ENCODE measurements around the gene EMX2.

Gene EMX2

GRCh38 chr10:117537436-117537903, 5.1 kb upstream of the EMX2 start:
- no peak overlapping the region for H3K4me2 ChIP-seq (ENCODE audit: low read depth, low read length, poor library complexity, severe bottlenecking)
- no peak overlapping the region for H3K4me3 ChIP-seq (ENCODE audit: insufficient read depth, low read length, poor library complexity, severe bottlenecking)
- H3K27me3 ChIP-seq (ENCODE audit: low read length) = no peaks in the 10 kb centered on the region

DNA sequence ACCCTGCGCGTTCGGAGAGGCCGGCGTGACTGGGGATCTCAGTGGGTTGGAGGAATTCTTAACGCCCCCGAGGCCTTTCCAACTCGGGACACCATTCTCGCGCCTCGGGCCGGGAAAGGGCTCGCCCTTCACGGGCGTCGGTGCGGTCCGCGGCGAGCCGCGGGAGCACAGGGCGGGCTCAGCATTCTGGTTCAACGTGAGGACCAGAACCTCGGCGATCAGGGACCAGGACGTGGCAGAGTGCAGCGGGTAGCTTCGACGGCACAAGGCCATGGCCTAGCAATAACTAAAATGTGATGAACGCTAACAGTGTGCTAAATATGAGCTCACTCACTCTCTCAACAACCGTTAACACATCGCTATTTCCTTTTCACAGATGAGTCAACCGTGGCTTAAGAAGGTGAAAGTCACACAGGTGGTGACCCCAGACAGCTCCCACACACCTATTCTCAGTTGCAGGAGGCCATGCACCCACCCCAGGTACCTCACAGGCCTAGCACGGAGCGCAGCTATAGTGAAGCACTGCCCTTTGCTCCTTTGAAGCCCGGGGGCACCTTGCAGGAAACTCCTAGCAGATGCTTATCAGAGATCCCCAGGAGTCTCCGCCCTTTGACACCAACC, 4.5 kb upstream of the EMX2 start:
- no peak overlapping the region for H3K4me3 ChIP-seq (ENCODE audit: insufficient read depth, low read length, poor library complexity, severe bottlenecking)
- no peak overlapping the region for H2AFZ ChIP-seq (ENCODE audit: low read depth, low read length, severe bottlenecking)
- H4K20me1 ChIP-seq (ENCODE audit: low read depth, low read length) = no peaks in the 10 kb centered on the region
- TF ChIP-seq EZH2phosphoT487 (conservative IDR thresholded peaks at IDR 0.05; ENCODE audit: low read length) = no peak
- TF ChIP-seq, protein P1, sequence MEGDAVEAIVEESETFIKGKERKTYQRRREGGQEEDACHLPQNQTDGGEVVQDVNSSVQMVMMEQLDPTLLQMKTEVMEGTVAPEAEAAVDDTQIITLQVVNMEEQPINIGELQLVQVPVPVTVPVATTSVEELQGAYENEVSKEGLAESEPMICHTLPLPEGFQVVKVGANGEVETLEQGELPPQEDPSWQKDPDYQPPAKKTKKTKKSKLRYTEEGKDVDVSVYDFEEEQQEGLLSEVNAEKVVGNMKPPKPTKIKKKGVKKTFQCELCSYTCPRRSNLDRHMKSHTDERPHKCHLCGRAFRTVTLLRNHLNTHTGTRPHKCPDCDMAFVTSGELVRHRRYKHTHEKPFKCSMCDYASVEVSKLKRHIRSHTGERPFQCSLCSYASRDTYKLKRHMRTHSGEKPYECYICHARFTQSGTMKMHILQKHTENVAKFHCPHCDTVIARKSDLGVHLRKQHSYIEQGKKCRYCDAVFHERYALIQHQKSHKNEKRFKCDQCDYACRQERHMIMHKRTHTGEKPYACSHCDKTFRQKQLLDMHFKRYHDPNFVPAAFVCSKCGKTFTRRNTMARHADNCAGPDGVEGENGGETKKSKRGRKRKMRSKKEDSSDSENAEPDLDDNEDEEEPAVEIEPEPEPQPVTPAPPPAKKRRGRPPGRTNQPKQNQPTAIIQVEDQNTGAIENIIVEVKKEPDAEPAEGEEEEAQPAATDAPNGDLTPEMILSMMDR (IDR thresholded peaks at IDR 0.05; ENCODE audit: insufficient read depth, low read length, poor library complexity, severe bottlenecking) = no peak
- no peaks in the 10 kb centered on the region for H3K79me2 ChIP-seq (ENCODE audit: insufficient read depth, low read length)
- H3K4me2 ChIP-seq (ENCODE audit: low read depth, low read length, poor library complexity, severe bottlenecking) = no peak overlapping the region
- no peaks in the 10 kb centered on the region for H3K27me3 ChIP-seq (ENCODE audit: low read length)
- no peaks in the 10 kb centered on the region for H3K9me3 ChIP-seq (ENCODE audit: insufficient read depth, low read length)
- no peaks in the 10 kb centered on the region for H3K36me3 ChIP-seq (ENCODE audit: low read length)
- H3F3A ChIP-seq (ENCODE audit: insufficient read depth) = no peaks in the 10 kb centered on the region
- H3K27ac ChIP-seq (ENCODE audit: low read depth, low read length) = no peak overlapping the region
- no peaks in the 10 kb centered on the region for H3K9me2 ChIP-seq (replicated peaks; ENCODE audit: insufficient read depth, low read length)
- no peak overlapping the region for H3K9ac ChIP-seq (ENCODE audit: low read length)

More at GRCh38 chr10:117537436-117537903, 5.1 kb upstream of the EMX2 start:
- TF ChIP-seq, protein P1 (IDR thresholded peaks at IDR 0.05; ENCODE audit: insufficient read depth, low read length, poor library complexity, severe bottlenecking) = no peak
- no peak for TF ChIP-seq EZH2phosphoT487 (conservative IDR thresholded peaks at IDR 0.05; ENCODE audit: low read length)
- Histone ChIP-seq H3K9me2 (replicated peaks; ENCODE audit: insufficient read depth, low read length) (no peaks in the 10 kb centered on the region), H3K79me2 (ENCODE audit: insufficient read depth, low read length) (no peaks in the 10 kb centered on the region), H2AFZ (ENCODE audit: low read depth, low read length, severe bottlenecking) (no peak overlapping the region), H4K20me1 (ENCODE audit: low read depth, low read length) (no peaks in the 10 kb centered on the region), H3K9me3 (ENCODE audit: insufficient read depth, low read length) (no peaks in the 10 kb centered on the region), H3K9ac (ENCODE audit: low read length) (no peak overlapping the region), H3K36me3 (ENCODE audit: low read length) (no peaks in the 10 kb centered on the region), H3F3A (ENCODE audit: insufficient read depth) (no peaks in the 10 kb centered on the region), H3K27ac (ENCODE audit: low read depth, low read length) (no peak overlapping the region)

- Histone ChIP-seq H2AFZ (ENCODE audit: low read depth, low read length, severe bottlenecking) (no peak overlapping the region), H3K4me2 (ENCODE audit: low read depth, low read length, poor library complexity, severe bottlenecking) (no peak overlapping the region), H3K79me2 (ENCODE audit: insufficient read depth, low read length) (no peaks in the 10 kb centered on the region), H3K9me3 (ENCODE audit: insufficient read depth, low read length) (no peaks in the 10 kb centered on the region), H4K20me1 (ENCODE audit: low read depth, low read length) (no peaks in the 10 kb centered on the region), H3F3A (ENCODE audit: insufficient read depth) (no peaks in the 10 kb centered on the region), H3K27me3 (ENCODE audit: low read length) (no peaks in the 10 kb centered on the region), H3K36me3 (ENCODE audit: low read length) (no peaks in the 10 kb centered on the region), H3K9ac (ENCODE audit: low read length) (no peak overlapping the region), H3K4me3 (ENCODE audit: insufficient read depth, low read length, poor library complexity, severe bottlenecking) (no peak overlapping the region), H3K9me2 (replicated peaks; ENCODE audit: insufficient read depth, low read length) (no peaks in the 10 kb centered on the region), H3K27ac (ENCODE audit: low read depth, low read length) (no peak overlapping the region)
- TF ChIP-seq EZH2phosphoT487 (conservative IDR thresholded peaks at IDR 0.05; ENCODE audit: low read length) = no peak
- TF ChIP-seq, protein P1 (IDR thresholded peaks at IDR 0.05; ENCODE audit: insufficient read depth, low read length, poor library complexity, severe bottlenecking) = no peak
These were observed 3.2 kb upstream of the EMX2 start for GRCh38 chr10:117539361-117539773.
